Aortic smooth muscle cell (primary cell): ENCODE data around the gene NPDC1. TPM values are rescaled to one million over a fixed set of nuclear protein-coding genes. Genes with fewer than 3 reads are reported as not detected.

Experiments
- total RNA-seq: library from RNA; depleted of rRNA; stranded (reverse); fragments of >200 nt; gene quantifications from 2 replicates; pipeline ENCODE4 v1.2.3, GENCODE V29; 2014

Gene NPDC1, protein sequence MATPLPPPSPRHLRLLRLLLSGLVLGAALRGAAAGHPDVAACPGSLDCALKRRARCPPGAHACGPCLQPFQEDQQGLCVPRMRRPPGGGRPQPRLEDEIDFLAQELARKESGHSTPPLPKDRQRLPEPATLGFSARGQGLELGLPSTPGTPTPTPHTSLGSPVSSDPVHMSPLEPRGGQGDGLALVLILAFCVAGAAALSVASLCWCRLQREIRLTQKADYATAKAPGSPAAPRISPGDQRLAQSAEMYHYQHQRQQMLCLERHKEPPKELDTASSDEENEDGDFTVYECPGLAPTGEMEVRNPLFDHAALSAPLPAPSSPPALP
- 21.4 and 28.4 TPM in 2 replicates for total RNA-seq

DNA sequence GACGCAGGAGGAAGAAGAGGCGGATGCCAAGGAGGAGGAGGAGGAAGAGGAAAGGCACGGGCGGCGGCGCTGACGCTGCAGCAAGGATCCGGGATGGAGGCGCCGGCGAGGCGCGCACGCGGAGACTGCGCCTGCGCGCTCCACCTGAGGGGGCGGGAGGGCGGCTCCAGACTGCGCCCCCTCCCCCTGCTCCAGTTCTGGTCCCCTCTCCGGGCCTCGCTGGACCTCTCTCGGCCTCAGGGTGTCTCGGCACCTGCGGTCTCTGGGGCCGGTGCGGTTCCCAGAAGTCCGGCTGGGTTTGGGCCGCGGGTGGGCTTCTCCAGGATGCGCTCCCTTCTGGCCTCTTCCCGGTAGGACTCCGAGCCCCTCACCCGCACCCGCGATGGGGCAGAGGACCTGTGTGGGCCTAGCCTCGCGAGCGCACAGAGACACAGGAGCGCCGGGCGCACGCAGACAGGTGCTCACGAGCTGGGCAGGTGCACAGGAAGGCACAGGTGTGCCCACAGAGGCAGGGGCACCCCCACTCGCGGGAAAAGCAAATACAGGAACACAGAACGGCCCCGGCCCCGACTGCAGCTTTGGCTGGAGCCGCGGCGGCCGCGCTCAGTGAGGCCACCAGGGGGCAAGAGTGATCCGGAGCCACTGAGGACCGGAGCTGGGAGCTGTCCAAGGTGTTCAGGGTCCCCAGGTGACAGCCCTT is at the start of gene NPDC1:
Gene NPDC1, minus strand, starts transcription at position 90 of the 700 bp plus-strand sequence. CDS start 188 bp downstream, outside the sequence.

DNA sequence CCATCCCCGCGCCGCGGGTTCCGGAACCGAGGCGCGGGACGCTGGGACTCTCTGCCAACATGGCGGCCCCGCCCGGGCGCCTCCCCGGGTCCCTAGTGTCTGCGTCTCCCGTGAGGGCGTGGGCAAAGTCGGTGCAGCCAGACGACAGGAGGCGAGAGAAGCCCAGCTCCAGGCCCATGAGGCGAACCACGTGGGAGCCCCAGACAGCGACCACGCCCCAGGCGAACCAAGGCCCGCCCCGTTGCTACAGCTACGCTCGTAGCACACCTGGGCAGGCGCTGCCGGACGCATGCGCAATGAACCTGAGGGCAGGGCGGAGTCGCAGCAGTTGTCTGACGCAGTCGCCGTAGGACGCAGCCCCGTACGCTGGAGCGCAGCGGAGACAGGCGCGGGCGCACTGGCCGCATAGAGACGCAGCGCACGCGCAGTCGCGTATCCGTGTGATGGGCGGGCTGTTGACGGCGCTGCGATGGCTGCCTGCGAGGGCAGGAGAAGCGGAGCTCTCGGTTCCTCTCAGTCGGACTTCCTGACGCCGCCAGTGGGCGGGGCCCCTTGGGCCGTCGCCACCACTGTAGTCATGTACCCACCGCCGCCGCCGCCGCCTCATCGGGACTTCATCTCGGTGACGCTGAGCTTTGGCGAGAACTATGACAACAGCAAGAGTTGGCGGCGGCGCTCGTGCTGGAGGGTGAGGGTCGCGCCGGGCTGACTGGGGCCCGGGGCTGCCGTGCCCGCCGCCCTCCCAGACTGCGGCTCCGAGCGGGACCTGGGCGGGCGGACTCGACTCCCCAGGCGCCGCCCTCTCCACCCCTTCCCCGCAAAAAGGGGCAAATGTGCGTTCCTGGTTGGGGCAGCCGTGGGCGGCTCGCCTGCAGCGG is 40.8 kb upstream of the NPDC1 start, which contains the start of gene MAN1B1:
Gene MAN1B1, plus strand, starts transcription at position 455 of the 878 bp plus-strand sequence. Its CDS starts 15 bp downstream, at position 470.

DNA sequence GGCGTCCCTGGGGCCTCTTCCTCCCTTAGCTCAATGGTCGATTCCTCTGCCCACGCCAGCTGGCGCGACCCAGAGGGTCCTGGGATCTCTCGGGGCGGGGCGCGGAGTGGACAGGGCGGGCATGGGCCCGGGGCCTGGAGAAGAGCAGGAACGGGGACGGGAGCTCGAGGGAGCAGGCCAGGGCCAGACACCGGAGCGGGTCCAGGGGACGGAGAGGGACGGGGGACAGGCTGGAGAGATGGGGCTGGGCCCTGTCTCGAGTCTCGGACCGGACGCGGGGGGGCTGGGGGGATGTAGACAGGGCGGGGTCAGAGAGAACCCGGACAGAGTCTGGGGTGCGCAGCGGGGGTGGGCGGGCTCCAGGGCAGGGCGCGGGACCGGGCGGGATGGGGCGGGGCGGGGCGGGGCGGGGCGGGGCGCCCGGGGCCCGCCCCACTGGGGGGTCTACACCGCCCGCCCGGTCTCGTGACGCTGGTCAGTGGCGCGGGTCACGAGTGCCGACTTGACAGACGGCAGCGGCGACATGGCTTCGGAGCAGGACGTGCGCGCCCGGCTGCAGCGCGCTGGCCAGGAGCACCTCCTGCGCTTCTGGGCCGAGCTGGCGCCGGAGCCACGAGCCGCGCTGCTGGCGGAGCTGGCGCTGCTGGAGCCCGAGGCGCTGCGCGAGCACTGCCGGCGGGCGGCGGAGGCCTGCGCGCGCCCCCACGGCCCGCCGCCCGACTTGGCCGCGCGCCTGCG is 31.2 kb upstream of the NPDC1 start, which contains the start of gene UAP1L1:
Gene UAP1L1, plus strand, starts transcription at position 508 of the 738 bp plus-strand sequence. Its CDS starts 16 bp downstream, at position 524.

DNA sequence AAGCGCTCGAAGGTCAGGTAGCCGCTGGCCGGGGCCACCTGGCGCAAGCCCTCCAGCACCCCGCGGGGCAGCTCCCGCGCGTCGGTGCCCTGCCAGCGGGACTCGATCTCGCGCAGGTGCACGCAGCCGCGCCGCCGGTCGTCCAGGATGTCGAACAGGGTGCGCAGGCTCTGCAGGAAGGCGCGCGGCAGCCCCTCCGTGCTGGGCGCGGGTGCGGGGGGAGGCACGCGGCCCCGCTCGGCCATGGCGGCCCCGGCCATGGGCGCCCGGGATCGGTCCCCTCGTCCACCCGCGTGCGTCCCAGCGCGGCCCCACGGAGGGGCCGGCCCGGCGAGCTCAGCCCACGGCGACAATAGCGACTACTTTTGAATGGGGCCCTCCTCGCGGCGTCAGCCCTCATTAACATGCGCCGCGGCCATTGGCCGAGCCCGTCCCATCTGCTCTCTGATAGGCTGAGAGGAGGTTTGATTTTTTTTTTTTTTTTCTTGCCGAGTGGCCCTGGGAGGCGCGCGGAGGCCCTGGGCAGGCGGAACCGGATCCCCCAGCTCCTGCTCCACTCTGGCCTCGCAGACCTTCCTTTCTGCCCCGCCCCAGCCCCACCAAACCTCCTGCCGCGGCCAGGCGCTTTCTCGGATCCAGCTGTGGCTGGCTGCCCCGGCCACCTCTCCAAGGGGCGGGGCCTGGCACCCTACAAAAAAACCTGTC is 24.4 kb upstream of the NPDC1 start, which contains the start of gene SAPCD2:
Gene SAPCD2, minus strand, starts transcription at position 357 of the 705 bp plus-strand sequence. Its CDS starts 97 bp downstream, at position 260.

DNA sequence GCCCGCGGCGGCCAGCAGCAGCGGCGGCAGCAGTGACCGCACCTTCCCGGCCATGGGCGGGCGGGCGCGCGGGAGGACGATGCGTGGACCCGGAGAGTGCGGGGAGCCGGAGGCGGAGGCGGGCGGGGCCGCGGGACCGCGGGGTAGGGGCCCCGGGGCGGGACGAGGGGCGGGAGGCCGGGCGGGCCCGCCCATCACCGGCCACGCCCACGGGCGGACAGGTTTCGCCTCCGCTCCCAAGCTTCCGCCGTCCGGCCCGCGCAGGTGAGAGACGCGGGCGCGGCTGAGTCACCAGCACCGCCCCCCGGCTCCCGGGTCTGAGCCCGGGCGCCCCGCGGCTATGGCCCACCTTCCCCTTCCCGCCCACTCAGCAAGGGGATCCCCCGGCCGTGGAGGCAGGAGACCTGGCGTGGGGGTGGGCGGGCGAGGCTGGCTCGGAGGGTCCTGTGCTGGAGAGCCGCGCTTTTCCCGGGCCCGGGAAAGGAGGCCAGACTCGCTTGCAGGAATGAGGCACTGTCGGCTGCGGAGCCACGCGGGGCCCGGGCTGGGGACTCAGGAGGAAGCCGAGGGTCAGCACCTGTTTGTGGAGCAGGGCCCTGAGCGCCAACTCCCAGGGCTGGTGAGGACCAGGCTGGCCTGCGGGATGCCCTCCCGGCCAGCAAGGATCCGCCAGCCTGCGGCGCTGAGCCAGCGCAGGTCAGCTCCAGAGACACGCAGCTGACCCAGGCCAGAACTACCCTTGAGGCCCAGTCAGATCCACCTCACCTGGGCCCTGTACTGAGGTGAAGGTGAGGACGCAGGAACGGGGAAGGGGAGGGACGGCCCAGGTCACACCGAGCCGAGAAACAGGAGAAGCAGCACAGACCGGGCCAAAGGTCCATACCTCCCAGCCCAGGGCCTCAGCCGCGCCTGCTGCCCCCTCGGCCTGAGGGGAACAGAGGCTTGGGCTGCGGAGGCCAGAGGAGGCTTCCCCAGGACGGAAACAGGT is 8.3 kb upstream of the NPDC1 start, which contains the start of gene ENTPD2:
Gene ENTPD2, minus strand, starts transcription at position 118 of the 988 bp plus-strand sequence. Its CDS starts 64 bp downstream, at position 54.

DNA sequence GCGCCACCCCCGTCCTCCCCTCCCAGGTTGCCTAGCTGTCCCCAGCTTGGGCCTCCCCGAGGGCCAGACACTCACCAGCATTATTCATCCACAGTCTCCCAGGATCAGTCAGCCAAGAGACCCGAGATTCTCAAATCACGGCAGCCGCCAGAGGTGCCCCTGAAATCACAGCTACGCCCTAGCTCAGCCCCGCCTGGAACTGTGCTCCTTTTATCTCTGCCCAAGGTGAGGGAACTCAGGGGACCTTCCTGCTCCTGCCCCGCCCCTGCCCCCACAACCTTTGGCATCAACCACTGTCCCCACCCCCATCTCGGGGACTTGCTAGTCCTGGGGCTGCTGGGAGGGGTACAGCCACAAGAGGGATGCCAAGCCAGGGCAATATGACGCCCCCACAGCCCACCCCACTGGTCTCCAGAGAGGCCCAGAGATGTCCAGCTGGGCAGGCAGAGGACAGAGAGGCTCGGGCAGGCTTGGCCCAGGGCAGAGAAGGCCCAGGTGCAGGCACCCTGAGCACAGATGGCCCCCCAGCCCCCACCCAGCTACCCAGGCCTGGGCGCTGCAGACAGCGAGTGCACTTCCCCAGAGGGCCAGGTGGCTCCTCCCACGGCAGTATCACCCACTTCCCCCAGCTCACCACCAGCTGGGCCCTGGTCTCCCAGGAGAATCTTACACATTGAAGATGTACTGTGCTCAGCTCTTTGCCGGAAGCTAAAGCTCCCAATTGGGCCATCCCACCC is 13.9 kb downstream of the NPDC1 start, which contains the start of gene FUT7:
Gene FUT7, minus strand, starts transcription at position 185 of the 737 bp plus-strand sequence. Its CDS starts 97 bp downstream, at position 88.

DNA sequence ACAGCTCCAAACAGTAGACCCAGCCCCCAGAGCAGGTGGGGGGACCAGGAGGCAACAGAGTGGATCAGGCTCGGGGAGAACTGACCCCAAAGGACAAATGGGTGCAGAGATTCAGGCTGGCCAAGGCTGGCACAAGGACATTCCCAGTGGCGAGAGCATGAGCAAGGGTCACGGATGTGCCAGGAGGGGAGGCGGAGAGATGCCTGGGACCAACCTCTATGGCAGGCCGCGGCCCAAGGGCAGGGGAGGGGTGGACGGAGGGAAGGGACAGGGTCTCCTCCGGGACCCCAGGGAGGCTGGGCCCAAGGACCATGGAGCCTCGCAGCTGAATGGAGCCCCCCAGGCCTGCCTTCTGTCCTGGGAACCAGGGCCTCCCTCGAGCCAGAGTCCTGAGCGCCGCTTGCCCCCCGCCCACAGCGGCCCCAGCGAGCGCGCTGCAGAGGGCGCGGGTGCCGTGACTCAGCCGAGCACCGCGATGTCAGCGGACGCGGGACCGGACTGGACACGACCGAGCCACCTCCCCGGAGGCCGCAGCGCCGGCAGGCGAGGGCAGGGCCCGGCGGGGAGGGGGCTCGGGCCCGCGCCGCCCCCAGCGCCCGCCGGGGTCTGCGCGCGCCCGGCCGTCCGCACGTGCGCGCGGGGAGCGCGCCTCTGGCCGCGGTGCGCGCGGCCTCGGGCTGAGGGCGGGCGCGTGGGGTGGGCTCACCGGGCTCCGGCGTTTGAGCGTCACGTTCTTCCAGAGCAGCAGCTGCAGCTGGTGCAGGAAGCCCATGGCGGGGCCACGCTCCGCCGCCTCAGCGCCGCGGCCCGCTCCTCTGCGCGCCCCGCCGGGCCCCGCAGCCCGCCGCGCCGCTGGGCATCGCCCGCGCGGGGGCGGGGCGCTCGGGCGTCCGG is 18.4 kb downstream of the NPDC1 start, which contains the start of gene ABCA2:
Gene ABCA2, minus strand, starts transcription at position 869 of the 894 bp plus-strand sequence. Its CDS starts 97 bp downstream, at position 772.

DNA sequence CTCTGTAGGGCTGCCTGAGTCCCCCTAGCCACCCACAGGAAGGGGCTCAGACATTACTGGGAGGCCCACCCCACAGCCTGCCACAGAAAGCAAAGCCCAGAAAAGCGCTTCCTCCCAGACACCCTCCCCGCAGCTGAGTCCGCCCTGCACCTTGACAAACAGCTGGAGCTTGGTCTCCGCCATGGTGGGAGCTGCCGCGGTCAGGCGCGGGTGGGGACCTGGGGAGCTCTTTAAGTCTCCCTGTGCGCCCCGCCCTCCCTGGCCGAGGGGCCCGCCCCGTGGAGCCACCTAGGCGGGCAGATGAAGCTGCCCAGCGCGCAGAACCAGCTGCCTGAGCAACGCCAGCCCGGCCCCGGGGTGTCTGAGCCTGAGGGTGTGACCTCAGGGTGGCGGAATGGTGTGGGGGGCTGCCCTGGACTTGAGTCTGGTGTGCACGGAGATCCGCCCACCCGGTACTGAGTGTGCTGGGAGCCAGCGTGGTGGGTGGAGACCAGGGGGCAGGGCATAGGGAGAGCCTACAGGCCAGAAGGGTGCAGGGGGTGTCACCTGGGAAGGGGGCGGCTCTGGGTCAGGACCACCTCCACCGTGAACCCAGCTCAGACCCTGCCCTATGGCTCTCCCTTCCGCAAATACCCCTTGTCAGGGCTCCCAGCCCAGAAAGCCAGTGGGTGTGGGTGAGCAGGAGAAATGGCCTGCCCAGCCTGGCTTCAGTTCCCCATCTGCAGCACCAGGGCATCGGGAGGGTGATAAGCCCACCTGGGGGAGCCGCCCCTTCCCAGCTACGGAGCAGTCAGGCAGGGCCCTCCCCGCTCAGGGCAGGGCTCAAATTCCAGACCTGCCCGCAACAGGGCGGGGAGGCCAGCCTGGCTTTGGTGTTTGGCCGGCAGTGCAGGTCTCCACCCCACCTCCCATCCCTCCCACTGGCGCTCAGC is 49.4 kb downstream of the NPDC1 start, which contains the start of gene CLIC3:
Gene CLIC3, minus strand, starts transcription at position 208 of the 932 bp plus-strand sequence. Its CDS starts 25 bp downstream, at position 183.

DNA sequence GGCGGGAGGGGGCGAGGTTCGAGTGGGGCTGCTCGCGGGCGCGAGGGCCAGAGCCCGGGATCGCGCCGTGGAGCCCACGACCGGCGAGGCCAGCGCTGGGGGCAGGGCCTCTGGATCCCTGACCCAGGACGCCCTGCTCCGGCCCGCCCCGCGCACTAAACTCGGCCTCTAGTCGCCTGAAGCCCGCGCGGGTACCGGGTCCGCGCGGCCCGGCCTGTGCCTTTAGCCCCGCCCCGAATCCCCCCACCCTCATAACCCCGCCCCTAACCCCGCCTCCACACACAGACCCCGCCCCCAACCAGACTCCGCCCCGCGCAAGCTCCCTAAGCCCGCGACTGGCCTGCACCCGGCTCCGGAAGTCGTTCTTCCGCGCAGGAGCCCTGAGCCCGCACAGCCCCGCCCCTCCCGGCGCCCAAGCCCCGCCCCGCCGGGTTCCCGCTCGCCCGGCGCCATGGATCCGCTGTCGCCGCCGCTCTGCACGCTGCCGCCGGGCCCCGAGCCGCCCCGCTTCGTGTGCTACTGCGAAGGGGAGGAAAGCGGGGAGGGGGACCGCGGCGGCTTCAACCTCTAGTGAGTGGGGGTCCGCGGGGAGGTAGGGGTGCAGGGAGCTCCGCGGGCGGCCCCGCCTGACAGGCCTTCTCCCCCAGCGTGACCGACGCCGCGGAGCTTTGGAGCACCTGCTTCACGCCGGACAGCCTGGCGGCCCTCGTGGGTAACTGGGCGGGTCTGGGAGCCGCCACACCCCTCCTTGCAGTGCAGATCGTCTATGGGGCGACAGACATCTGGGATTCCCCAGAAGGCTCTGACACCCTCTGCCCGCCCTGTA is 53.8 kb downstream of the NPDC1 start, which contains the start of gene PAXX:
Gene PAXX, plus strand, starts transcription at position 430 of the 826 bp plus-strand sequence. Its CDS starts 22 bp downstream, at position 452.

Other genes starting within 250 kb of the NPDC1 start
- 0.19 and 0.26 TPM in 2 replicates for gene CCDC183, start 249.8 kb downstream of the NPDC1 start, total RNA-seq
- 57.2 and 62.2 TPM in 2 replicates for gene RABL6, start 238.2 kb downstream of the NPDC1 start, total RNA-seq
- 1.1 TPM in 2 replicates for gene AJM1, start 203.7 kb downstream of the NPDC1 start, total RNA-seq
- gene PHPT1, start 196.8 kb downstream of the NPDC1 start, total RNA-seq: 161 and 208 TPM in 2 replicates
- gene MAMDC4, start 193.8 kb downstream of the NPDC1 start, total RNA-seq: 0.40 and 0.68 TPM in 2 replicates
- 511 and 536 TPM in 2 replicates for gene EDF1, start 179.9 kb downstream of the NPDC1 start, total RNA-seq
- gene TRAF2, start 159.7 kb downstream of the NPDC1 start, total RNA-seq: 6.6 and 11.6 TPM in 2 replicates
- 144 and 185 TPM in 2 replicates for gene FBXW5, start 101.4 kb downstream of the NPDC1 start, total RNA-seq
- 0.13 and 0.44 TPM in 2 replicates for gene C8G, start 100.9 kb downstream of the NPDC1 start, total RNA-seq
- 0.26 and 0.37 TPM in 2 replicates for gene LCN12, start 93.9 kb downstream of the NPDC1 start, total RNA-seq
- gene PTGDS, start 68.7 kb downstream of the NPDC1 start, total RNA-seq: 9.8 and 21.8 TPM in 2 replicates
- 0.44 and 1.6 TPM in 2 replicates for gene LCNL1, start 63.2 kb downstream of the NPDC1 start, total RNA-seq
- 11.6 and 15.6 TPM in 2 replicates for gene PAXX, start 53.8 kb downstream of the NPDC1 start, total RNA-seq
- gene CLIC3, start 49.6 kb downstream of the NPDC1 start, total RNA-seq: 4.8 and 5.2 TPM in 2 replicates
- 33.4 and 40.3 TPM in 2 replicates for gene ABCA2, start 17.9 kb downstream of the NPDC1 start, total RNA-seq
- not detected in 2 replicates for gene FUT7, start 14.1 kb downstream of the NPDC1 start, total RNA-seq
- not detected in 2 replicates for gene ENTPD2, start 7.9 kb upstream of the NPDC1 start, total RNA-seq
- gene SAPCD2, start 24.4 kb upstream of the NPDC1 start, total RNA-seq: 5.1 and 7.7 TPM in 2 replicates
- 14.0 and 19.0 TPM in 2 replicates for gene UAP1L1, start 31.3 kb upstream of the NPDC1 start, total RNA-seq
- 84.3 and 90.3 TPM in 2 replicates for gene MAN1B1, start 40.8 kb upstream of the NPDC1 start, total RNA-seq
- gene DPP7, start 68.6 kb upstream of the NPDC1 start, total RNA-seq: 83.8 and 87.8 TPM in 2 replicates
- gene GRIN1, start 93.0 kb upstream of the NPDC1 start, total RNA-seq: 0.06 and 0.13 TPM in 2 replicates
- not detected in 2 replicates for gene LRRC26, start 123.9 kb upstream of the NPDC1 start, total RNA-seq
- not detected in 2 replicates for gene TMEM210, start 125.9 kb upstream of the NPDC1 start, total RNA-seq
- gene ANAPC2, start 142.4 kb upstream of the NPDC1 start, total RNA-seq: 21.9 and 23.6 TPM in 2 replicates
- 73.2 and 78.1 TPM in 2 replicates for gene SSNA1, start 142.5 kb upstream of the NPDC1 start, total RNA-seq
- gene TPRN, start 154.6 kb upstream of the NPDC1 start, total RNA-seq: 5.2 and 5.8 TPM in 2 replicates
- gene TMEM203, start 159.5 kb upstream of the NPDC1 start, total RNA-seq: 28.7 and 34.1 TPM in 2 replicates
- gene NDOR1, start 159.5 kb upstream of the NPDC1 start, total RNA-seq: 3.1 and 3.3 TPM in 2 replicates
- 0.40 and 0.50 TPM in 2 replicates for gene RNF208, start 176.1 kb upstream of the NPDC1 start, total RNA-seq
- 0.87 and 1.2 TPM in 2 replicates for gene CYSRT1, start 179.0 kb upstream of the NPDC1 start, total RNA-seq
- gene RNF224, start 181.3 kb upstream of the NPDC1 start, total RNA-seq: 0.12 and 0.13 TPM in 2 replicates
- 0.06 and 0.13 TPM in 2 replicates for gene SLC34A3, start 184.7 kb upstream of the NPDC1 start, total RNA-seq
- gene TUBB4B, start 195.1 kb upstream of the NPDC1 start, total RNA-seq: 144 and 225 TPM in 2 replicates
- not detected in 2 replicates for gene STPG3, start 205.1 kb upstream of the NPDC1 start, total RNA-seq
- 44.7 and 51.8 TPM in 2 replicates for gene NELFB, start 209.2 kb upstream of the NPDC1 start, total RNA-seq
- 35.2 and 35.7 TPM in 2 replicates for gene TOR4A, start 231.5 kb upstream of the NPDC1 start, total RNA-seq